Activated effector memory CD4-positive, alpha-beta T cell treated with anti-CD3 and anti-CD28 coated beads, Interleukin-2, amount 50 U/mL, for 16 hours (primary cell): ENCODE results near the gene OR5M3.

ENCODE experiments used
- DNase-seq: peaks from one replicate; pipeline ENCODE4 v3.0.0-alpha.2; 2020

The OR5M3 gene

GRCh38 chr11:56473252-56473651, at the start of gene OR5M3:
Gene OR5M3 (minus strand): TSS chr11:56473352. CDS start chr11:56470497, 2,855 bp downstream.
- no peak for DNase-seq

GRCh38 chr11:56522008-56522407, 48.9 kb upstream of the OR5M3 start:
- no peak for DNase-seq

- DNase-seq: no peak
Measured at GRCh38 chr11:56513280-56513679, 40.1 kb upstream of the OR5M3 start.

DNA sequence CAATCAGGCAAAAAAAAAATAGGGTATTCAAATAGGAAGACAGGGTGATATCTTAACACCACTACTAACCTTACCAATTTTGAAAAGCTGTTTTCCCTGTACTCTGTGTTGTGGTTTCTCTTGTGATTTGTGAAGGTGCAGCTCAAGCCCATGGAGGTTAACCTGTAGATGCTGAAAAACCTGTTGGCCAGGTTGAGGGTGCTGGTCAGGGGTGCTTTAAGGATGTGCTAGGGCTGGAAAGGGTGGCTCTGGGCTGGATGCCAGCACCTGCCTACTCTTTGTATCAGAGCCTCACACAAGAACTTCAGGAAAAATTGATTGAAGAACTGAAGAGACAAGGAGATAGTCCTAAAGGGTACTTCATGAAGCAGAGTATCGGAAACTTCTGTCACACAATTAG, 36.3 kb upstream of the OR5M3 start:
- DNase-seq: no peak

GRCh38 chr11:56497010-56497409, 23.9 kb upstream of the OR5M3 start:
- no peak for DNase-seq

GRCh38 chr11:56495117-56495516, 22.0 kb upstream of the OR5M3 start:
- no peak for DNase-seq

DNA sequence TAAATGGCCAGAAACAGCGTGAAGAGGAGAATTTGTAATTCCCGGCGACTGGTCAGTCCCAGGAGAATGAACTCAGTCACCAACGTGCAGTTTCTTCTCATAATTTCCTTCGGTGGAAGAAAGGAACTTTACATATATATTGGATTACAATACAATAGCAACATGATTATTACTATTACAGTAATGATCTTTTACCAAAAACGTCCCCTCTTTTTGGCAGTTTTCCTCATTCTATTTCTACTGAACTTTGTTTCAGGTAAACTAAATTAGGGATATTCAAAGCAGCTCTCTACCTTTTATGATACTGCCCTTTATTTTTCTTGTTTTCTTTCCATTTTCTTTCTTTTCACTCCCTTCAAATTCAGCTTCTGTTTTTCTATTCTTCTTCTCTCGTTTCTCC, 18.1 kb upstream of the OR5M3 start, which contains the start of gene OR5M8:
Gene OR5M8 (minus strand): TSS at position 101 of the 400 bp plus-strand sequence. CDS start 0 bp downstream, at position 101.
- DNase-seq: no peak

- no peak for DNase-seq
Measured at GRCh38 chr11:56486801-56487200, 13.6 kb upstream of the OR5M3 start.

DNA sequence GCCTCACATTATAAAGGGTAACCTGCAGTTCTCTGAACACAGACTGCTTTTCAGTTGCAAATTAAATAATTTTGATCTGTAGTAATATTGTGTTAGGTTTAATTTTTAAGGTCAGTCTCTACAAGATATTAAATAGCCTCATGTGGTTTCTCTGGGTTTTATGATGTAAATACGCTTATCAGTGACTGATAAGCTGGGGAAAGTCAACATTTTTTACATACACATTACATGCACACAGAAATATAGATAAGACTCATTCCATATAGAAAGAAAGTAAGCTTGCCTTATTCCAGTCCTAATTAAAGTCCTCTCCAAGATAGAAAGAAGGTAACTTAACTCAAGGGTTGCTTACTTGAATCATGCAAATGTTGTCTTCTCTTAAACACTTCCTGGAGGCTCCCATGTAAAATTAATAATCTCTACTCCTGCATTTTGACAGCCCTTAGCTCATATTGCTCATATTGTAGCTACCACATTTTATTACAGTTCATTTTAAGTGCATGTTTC, 1.6 kb upstream of the OR5M3 start:
- no peak for DNase-seq

DNA sequence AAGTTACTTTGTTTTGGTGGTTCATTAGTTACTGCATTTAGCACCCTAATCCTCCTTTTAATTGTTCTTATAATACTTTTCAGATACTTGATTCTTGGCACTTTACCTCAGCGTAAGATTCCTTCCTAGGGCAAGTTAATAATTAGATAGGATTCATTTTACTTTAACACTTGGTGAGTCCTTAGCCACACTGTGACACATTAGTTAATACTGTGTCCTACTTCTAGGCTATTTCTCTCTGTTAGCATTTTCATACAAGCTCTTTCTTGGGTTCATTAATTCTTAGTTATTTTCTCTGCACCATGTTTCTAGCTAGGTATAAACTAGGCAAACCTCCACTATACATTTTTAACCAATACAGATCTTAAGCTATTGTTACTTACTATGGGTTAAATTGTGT, 16.1 kb downstream of the OR5M3 start:
- no peak for DNase-seq

- no peak for DNase-seq
Measured at GRCh38 chr11:56453521-56453920, 19.6 kb downstream of the OR5M3 start.
